HG03064 (cell line): ENCODE results near the gene BCOR.

Experiments used
- ATAC-seq: cut with Tn5 transposase; IDR thresholded peaks from one replicate; pipeline ENCODE4 v1.9.1; 2021; ENCODE audit warnings: low read depth; ENCODE audit not compliant: unreplicated experiment

BCOR gene

DNA sequence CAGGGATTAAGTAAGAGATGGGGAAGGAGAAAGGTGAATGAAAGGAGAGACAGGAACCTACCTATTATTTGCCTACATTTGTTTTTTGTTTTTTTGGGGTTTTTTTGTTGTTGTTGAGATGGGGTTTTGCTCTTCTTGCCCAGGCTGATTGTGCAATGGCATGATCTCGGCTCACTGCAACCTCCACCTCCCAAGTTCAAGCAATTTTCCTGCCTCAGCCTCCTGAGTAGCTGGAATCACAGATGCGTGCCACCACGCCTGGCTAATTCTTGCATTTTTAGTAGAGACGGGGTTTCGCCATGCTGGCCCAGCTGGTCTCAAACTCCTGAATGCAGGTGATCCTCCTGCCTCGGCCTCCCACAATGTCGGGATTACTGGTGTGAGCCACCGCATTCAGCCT is 57.9 kb downstream of the BCOR start:
- ATAC-seq = no peak

DNA sequence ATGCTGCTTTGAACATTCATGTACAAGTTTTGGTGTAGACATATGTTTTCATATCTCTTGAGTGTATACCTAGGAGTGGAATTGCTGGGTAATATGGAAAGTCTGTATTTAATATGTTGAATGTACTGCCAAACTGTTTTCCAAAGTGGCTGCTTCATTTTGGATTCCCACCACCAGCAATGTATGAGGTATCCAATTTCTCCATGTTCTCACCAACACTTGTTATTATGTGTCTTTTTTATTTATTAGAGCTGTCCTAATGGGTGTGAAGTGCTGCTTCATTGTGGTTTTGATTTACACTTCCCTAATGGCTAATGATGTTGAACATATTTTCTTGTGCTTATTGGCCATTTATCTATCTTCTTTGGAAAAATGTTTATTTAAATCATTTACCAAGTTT is 60.4 kb downstream of the BCOR start:
- no peak for ATAC-seq

DNA sequence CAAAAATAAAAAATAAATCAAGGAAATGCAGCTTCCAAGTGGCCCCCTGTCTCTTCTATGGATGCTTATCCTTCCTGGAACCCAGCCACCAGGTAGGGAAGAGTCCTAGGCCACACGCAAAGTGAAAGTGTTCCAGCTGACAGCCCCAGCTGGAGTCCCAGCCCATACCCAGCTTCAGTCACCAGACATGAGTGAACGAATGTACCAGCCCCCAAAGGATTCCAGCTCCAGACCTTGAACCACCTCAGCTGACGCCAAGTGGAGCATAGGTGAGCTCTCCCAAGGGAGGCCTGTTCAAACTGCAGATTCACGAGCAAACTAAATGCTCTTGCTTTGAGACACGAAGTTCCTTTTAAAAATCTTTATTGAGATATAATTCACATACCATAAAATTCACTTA is 62.0 kb downstream of the BCOR start:
- no peak for ATAC-seq

DNA sequence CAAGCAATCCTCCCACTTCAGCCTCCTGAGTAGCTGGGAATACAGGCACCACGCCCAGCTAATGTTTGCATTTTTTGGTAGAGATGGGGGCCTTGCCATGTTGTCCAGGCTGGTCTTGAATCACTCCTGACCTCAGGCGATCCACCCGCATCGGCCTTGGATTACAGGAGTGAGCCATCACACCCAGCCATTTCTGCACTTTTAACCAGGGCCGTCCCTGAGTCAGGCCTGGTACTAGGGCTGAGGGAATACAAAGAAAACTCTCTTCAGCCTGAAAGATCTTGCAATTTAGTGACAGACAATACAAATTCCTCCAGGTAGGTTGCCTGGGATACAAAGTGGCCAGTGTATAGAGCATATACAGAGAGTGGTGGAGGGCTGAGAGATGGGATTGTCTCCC is 65.8 kb downstream of the BCOR start:
- no peak for ATAC-seq

DNA sequence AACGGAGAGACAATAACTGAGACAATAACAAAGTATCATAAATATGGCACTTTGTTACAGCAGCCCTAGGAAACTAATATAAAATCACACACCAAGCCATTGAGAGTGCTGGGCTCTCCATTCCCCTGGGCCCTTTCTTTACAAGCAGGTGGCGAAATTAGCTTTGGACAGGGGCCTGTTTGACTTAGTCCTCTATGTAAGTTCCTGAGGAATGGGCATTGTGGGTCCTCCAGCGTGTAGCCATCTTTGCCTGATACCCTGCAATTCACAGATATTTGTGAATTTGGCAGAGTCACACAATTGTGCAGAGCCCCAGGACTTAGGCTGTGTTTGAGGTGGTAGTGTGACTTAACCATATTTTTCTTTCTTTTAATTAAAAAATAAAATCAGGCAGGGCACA is 67.6 kb downstream of the BCOR start:
- ATAC-seq = no peak

DNA sequence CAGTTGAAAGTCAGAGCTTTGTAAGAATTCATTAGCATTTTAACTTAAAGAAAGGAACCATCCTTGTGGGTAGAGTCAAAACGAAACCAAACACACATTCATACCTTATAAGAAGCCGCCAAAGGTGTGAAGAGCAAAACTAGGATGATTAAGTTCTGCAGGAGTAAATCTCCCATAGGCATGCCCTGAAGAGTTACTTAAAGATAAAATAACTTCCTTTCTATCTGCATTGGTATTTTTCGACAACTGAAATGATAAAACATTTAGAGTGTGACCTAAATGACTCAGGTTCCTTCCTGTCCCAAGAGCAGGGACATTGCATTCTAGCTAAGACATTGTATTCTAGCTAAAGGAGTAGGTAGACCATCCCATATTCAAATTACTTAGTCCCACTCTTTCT is 75.3 kb downstream of the BCOR start:
- no peak for ATAC-seq

DNA sequence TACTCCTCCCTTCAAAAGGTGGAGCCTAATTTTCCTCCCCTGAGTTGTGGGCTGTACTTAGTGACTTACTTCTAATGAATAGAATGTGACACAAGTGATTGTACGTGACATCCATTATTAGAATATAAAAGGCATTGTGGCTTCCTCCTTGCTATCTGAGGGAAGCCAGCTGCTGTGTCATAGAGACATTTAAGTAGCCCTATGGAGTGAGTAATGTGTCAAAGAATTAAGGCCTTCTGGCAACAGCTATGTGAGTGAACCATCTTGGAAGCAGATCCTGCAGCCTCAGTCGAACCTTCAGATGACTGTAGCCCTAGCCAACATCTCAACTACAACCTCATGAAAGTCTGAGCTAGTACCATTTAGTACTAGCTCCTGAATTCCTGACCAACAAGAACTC is 76.1 kb downstream of the BCOR start:
- no peak for ATAC-seq

DNA sequence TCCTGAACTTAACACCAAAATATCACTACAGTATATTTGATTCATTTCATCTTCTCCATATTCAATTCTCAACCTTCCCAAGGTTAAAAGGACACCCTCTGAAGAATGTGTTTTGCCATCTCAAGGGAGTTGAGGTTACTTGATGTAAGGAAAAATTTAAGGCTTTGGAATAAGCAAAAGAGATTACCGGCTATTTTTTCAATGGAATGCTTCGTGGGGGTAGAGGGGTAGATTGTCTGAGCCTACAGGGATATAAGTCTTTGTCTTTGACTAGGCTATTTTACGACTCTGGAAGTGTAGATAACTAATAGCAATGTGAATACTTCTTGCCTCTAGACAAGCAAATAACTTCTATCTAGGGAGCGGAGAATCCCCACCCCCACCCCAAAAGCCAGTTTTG is 78.2 kb downstream of the BCOR start:
- no peak for ATAC-seq

DNA sequence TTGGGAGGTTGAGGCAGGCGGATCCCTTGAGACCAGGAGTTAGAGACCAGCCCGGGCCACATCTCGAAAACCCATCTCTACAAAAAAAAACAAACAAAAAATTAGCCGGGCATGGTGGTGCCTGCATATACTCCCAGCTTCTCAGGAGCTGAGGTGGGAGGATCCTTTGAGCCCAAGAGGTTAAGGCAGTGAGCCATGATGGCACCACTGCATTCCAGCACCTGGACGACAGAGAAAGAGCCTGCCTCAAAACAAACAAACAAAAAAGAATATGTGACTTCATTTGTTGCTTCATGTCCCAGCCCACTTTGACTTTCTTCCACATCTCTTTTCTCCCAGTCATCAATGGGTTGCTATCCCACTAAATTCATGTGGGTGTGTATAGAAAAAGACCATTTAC is 79.7 kb downstream of the BCOR start:
- no peak for ATAC-seq

DNA sequence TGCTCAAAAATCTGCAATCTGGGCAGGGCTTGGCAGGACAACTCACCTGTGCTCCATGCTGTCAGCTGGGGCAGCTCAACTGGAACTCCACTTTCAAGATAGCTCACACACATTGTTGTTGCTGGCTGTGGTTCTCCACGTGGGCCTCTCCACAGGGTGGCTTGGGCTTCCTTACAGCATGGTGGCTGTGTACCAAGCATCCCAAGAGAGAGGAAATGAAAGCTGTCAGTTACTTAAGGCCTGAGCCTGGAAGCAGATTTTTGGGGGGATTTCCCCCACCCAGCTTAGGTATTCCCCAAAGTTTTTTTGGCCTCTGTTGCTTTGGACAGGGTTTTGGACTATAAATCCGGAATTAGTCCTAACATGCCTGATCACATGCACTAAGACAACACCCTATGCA is 81.0 kb downstream of the BCOR start:
- no peak for ATAC-seq

DNA sequence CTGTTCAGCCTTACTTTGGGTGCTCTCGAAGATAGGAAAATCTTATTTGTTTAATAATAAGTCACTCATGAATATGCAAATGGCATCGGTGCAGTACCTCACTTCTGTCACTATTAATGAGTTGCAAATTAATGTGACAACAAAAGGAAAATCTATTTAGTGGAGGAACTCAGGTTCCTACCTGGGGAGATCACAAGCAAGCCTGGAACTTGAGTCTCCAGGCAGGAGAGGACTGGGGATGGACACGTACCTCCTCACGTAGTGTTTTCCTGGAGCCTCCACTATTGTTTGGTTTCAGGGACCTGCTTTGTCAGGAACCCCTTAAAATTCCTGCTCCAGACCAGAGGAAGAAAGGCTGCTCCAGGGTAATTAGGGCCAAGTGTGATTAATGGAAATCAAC is 82.1 kb downstream of the BCOR start:
- ATAC-seq = no peak

DNA sequence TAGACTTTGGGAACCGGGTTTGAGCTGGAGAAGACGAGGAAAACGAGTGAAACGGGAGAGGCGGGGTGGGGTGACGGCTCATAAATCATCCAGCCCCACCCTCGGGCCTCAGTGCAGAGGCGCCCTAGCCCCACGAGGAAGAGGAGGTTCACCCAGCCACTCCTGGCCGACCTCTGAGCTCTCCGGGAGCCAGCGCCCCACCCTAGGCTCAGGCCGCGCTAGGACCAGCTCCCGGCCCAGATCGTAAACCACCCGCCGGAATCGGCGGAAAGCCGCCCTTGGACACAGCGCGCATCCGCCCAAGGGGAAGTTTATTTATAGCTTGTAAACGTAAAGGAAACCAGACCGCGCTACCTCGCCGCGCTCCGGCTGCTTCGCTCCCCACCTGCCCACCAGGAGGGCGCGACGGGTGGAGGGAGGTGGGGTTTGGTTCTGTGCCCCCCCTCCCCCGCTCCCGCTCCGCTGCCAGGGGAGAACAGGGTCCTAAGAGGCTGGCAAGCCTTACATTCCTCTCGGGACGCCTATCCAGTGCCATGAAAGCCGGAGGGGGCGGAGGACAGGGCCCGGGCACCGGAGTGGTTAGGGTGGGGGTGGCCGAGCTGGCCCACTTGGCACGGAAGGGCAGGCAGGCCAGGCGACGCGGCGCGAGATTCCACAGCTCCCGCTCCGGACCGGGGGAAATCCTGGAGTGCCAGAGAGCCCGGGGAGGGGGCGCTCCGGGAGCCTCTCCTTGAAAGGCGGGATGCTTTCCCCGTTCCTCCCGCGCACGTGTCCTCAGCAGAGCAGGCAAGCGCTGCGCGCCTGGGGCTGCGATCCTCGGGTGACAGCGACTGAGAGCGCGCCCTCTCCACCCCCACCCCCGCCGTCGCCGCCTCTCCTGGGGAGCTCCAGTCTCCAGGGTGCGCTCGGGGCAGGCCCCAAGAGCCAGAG is 84.2 kb downstream of the BCOR start:
- ATAC-seq = no peak

DNA sequence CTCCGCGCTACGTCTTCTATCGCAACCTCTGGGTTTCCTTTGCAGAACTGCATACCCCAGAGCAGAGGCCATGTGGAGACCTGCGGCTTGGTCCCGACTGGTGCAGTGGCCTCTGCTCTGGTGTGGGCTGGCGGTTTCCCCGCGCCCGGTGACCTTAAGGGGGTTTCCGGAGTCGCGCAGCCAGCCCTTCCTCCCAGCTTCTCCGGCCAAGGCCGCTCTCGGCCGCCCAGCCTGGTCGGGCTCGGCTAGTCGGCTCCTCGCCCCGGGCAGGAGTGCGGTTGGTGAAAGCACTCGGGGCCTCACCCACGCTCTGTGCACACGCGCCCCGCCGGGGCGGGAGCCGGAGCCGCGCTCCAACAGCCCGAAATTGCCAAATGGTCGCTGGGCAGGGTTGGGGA is 84.9 kb downstream of the BCOR start:
- no peak for ATAC-seq

DNA sequence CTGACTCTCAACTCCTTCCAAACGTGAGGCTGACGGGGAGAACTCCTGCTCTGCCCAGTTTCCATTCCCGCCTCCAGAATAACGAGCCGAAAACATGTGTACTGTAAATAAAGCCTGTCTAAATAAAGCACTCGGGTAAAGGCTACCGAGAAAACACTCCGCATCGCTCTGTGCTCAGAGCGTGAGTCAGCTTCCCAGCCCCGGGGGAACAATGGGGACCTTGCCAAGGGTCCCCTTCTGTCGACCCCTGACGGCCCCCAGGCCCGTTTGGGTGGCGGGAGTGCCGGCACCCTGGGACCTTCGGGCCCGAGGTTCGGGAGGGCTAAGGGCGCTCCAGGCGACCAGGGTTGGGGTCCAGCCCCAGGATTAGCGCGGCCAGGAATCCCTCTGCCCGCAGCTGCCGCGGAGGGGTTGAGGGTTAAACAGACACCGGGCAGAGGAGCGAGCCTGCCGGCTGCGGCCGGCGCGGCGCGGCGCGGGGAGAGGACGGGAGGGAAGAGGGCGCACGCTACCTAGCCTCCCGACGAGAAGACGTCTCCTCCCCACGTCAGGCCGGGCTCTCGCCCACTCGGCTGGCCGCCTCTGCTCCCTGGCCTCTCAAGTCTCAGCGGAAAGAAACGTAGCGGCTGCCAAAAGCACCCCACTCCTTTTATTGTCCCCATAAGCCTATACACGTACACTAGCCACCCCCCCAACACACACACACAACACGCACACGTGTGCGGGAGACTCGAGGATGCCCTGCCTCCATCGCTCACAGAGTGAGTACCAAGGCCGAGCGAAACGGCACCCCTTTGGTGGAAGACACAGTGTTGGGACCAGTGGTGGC is 85.5 kb downstream of the BCOR start:
- ATAC-seq = no peak

DNA sequence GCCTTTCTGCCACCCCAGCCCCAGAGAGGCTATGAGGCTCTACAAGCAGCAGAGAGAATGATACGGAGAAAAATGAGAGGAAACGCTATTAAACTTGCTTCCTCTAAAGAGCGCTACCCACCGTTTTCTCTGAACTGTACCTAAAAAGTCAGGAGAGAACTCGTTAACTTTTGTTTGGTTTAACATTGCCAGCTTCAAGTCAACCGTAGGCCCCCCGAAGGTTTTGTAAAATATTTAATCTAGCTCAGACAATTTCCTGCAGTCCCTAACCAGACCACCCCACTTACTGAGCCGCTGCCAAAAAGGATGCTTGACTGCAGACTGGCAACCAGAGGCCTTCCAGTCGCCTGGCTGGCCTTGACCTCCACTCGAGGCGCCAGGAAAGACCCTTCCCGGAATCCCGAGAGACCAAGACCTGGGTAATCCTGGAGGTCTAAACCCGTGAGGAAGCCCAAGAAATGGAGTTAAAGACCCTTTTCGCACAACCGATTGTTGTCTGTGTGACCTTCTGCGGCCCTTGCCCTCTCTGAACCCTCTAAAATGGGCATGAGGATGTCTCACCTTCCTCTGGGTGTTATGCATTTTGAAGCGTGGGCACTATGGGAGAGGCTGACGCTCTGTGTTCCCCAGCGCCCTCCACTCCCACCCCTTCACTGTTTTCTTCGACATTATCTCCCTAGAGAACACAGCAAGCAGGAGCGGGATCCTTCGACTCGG is 86.3 kb downstream of the BCOR start:
- ATAC-seq = no peak

DNA sequence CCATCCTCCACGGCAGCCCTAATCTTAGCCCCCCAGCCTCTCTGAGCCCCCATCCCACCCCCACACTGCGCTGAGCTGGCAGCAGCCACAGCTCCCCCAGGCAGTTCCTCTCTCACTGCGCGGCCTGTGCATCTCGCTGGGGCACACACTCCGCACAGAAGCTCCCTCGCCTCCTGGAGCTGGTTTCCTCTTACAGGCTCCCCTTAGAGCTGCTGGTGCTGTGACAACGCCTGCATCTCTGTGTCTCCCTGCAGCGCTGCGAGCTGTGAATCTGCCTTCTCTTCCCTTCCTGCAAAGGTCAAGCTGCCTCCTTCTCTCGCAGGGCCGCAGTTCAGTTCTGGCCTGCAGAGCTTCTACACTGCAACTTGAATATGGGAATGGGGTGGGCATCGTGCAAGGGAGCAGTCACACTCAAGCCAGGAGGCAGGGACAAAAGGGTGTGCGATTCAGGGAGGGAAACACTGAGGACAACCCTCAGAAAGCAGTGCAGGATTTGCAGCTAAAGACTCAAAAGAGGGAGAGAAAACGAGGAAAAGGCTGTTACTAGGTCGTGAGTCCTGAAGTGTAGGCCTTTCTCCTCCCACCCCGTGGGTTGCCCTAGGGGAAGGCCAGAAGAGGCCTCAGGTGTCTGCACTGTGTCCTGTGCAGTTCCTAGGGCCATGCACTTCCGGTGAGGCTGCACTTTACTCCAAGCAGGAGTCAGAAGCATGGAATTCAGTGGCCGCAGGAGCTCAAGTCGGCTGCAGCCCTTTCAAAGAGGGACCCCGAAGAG is 87.0 kb downstream of the BCOR start:
- no peak for ATAC-seq

DNA sequence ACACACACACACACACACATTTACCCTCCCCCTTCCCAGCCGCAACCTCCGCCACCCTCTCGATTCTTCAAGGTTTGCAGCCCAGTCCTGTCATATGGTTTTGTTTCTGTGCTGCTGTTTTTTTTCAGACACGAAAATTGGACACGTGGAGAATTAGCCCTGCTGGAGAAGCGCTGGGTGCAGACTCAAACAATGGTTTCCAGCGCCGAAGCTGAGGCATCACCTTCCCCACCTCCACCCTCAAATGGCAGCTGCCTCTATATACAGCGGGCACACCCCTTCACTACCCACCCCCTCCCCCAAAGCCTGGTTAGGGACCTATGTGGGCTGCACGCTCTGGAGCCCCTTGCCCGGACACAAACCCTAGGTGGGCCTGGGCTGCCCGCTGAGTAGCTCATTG is 87.9 kb downstream of the BCOR start:
- no peak for ATAC-seq

DNA sequence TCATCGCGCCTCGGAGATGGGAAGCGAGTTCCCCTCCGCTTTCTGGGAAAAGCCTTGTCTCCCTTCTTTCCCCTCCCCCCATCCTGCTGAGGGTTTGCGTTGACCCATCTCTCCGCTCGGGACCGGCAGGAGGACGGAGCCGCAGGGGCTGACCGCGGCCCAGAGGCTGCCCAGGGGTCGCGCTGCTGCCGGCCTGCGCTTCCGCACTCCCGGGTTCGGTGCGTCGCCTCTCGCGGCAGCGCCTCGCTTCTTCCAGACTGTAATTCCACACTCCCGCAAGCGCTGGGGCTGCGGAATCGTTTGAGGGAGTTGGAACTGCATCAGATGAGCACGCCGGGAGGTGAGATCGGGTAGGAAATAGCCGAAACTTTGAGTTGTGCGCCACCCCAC is 88.3 kb downstream of the BCOR start:
- ATAC-seq = no peak

DNA sequence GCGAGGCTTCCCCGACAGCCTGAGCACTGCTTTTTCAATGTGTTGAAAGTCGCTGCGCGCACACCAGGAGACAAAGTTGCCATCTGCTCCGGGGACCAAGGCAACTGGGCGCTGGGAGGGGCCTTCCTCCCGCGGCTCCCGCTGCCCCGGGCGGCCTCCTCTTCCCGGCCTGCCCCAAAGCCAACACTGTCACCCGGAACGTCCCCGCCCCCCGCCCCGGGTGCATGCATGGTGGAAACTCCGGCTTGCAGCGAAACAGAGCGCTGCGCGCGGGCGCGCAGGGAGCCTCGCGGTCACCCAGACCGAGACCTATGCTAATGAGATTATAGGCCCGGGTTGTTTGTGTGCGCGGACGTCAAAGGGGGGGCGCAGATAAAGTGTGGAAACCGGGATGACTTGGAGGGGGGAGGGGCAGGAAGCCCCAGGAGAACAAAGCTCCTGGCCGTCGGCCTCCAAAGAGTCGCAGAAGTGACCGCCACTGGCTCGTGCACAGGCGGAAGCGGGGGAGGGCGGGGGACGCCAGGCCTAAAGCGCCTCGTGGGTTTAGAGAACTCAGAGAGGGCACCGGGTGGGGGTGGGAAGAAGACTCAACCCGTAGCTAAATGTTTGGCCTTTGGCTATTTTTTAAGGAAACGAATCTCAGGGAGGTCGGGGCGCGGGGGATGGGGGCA is 88.8 kb downstream of the BCOR start:
- no peak for ATAC-seq
